Measurements from ENCODE around the gene ATG16L1.
A peak's percentile ranks its signal among the peaks of the same experiment; 100 is the strongest.

Gene ATG16L1

GRCh38 chr2:233264667-233265066 lies 13.2 kb downstream of the ATG16L1 start:
- no peak for TF ChIP-seq Cebpa-rat (IDR thresholded peaks at IDR 0.05)
- Histone ChIP-seq H3K9ac (no peak overlapping the region; the same call in 1 of the 2 replicates), H3K4me1 (peaks cover 24% of the 10 kb centered on the region), H3K9me3 (no peaks in the 10 kb centered on the region), H3K4me3 (no peak overlapping the region), H4K20me1 (peaks cover 32% of the 10 kb centered on the region), H3K4me2 (no peak overlapping the region), H3K27ac (no peak overlapping the region), H3K36me3 (peaks cover 98% of the 10 kb centered on the region), H3K27me3 (no peaks in the 10 kb centered on the region)

GRCh38 chr2:233265899-233266431 lies 14.5 kb downstream of the ATG16L1 start:
- peaks cover 37% of the 10 kb centered on the region for H3K4me1 ChIP-seq
- H3K27ac ChIP-seq: no peak overlapping the region
- no peak for TF ChIP-seq Cebpa-rat (IDR thresholded peaks at IDR 0.05)
- H3K27me3 ChIP-seq: no peaks in the 10 kb centered on the region
- H3K9me3 ChIP-seq: no peaks in the 10 kb centered on the region
- H4K20me1 ChIP-seq: peaks cover 19% of the 10 kb centered on the region
- no peak overlapping the region for H3K4me3 ChIP-seq
- peak overlapping the region; percentile 43; the same call in 1 of the 2 replicates for H3K9ac ChIP-seq
- H3K36me3 ChIP-seq: peaks cover 98% of the 10 kb centered on the region
- no peak overlapping the region for H3K4me2 ChIP-seq

GRCh38 chr2:233266481-233266880 lies 15.0 kb downstream of the ATG16L1 start:
- no peak overlapping the region for H3K27ac ChIP-seq
- TF ChIP-seq Cebpa-rat (IDR thresholded peaks at IDR 0.05): no peak
- peaks cover 38% of the 10 kb centered on the region for H3K4me1 ChIP-seq
- H3K9ac ChIP-seq: no peak overlapping the region
- peaks cover 14% of the 10 kb centered on the region for H4K20me1 ChIP-seq
- no peak overlapping the region for H3K4me3 ChIP-seq
- H3K36me3 ChIP-seq: peaks cover 97% of the 10 kb centered on the region
- no peaks in the 10 kb centered on the region for H3K9me3 ChIP-seq
- H3K4me2 ChIP-seq: no peak overlapping the region
- no peaks in the 10 kb centered on the region for H3K27me3 ChIP-seq

GRCh38 chr2:233267516-233268245 lies 16.2 kb downstream of the ATG16L1 start:
- H3K27me3 ChIP-seq: no peaks in the 10 kb centered on the region
- peaks cover 38% of the 10 kb centered on the region for H3K4me1 ChIP-seq
- no peaks in the 10 kb centered on the region for H3K9me3 ChIP-seq
- peak overlapping the region; percentile 27; the same call in 1 of the 2 replicates for H3K27ac ChIP-seq
- peaks cover 97% of the 10 kb centered on the region for H3K36me3 ChIP-seq
- peak overlapping the region; percentile 47 for H3K4me2 ChIP-seq
- no peak overlapping the region for H3K9ac ChIP-seq
- H3K4me3 ChIP-seq: no peak overlapping the region
- no peak for TF ChIP-seq Cebpa-rat (IDR thresholded peaks at IDR 0.05)
- H4K20me1 ChIP-seq: peaks cover 2% of the 10 kb centered on the region

GRCh38 chr2:233270366-233270765 lies 18.9 kb downstream of the ATG16L1 start:
- Histone ChIP-seq H3K36me3 (peaks cover 97% of the 10 kb centered on the region), H3K9me3 (no peaks in the 10 kb centered on the region), H3K27ac (peak overlapping the region; percentile 69), H3K4me2 (peak overlapping the region; percentile 50), H3K9ac (peak overlapping the region; percentile 35; the same call in 1 of the 2 replicates), H3K4me3 (no peak overlapping the region), H3K4me1 (peaks cover 37% of the 10 kb centered on the region), H3K27me3 (no peaks in the 10 kb centered on the region), H4K20me1 (no peaks in the 10 kb centered on the region)
- TF ChIP-seq Cebpa-rat (IDR thresholded peaks at IDR 0.05): no peak

GRCh38 chr2:233270951-233271350 lies 19.5 kb downstream of the ATG16L1 start:
- TF ChIP-seq Cebpa-rat (IDR thresholded peaks at IDR 0.05): no peak
- Histone ChIP-seq H3K9me3 (no peaks in the 10 kb centered on the region), H3K4me3 (no peak overlapping the region)

GRCh38 chr2:233271693-233272092 lies 20.2 kb downstream of the ATG16L1 start:
- no peak for TF ChIP-seq Cebpa-rat (IDR thresholded peaks at IDR 0.05)
- H3K4me1 ChIP-seq: peaks cover 32% of the 10 kb centered on the region
- 0 out of 2 replicates have a peak overlapping the region, but pooled peaks have one; percentile 23 for H3K27ac ChIP-seq
- H3K4me2 ChIP-seq: no peak overlapping the region
- H3K4me3 ChIP-seq: no peak overlapping the region
- H3K9ac ChIP-seq: no peak overlapping the region
- H3K9me3 ChIP-seq: no peaks in the 10 kb centered on the region
- H3K36me3 ChIP-seq: peaks cover 97% of the 10 kb centered on the region
- H4K20me1 ChIP-seq: no peaks in the 10 kb centered on the region
- H3K27me3 ChIP-seq: no peaks in the 10 kb centered on the region

More at GRCh38 chr2:233270951-233271350, 19.5 kb downstream of the ATG16L1 start:
- H3K36me3 ChIP-seq: peaks cover 97% of the 10 kb centered on the region
- H4K20me1 ChIP-seq: no peaks in the 10 kb centered on the region
- peaks cover 32% of the 10 kb centered on the region for H3K4me1 ChIP-seq
- 0 out of 2 replicates have a peak overlapping the region, but pooled peaks have one; percentile 35 for H3K9ac ChIP-seq
- H3K4me2 ChIP-seq: peak overlapping the region; percentile 50
- H3K27me3 ChIP-seq: no peaks in the 10 kb centered on the region
- H3K27ac ChIP-seq: peak overlapping the region; percentile 69

GRCh38 chr2:233273120-233273519 lies 21.6 kb downstream of the ATG16L1 start:
- no peak for TF ChIP-seq Cebpa-rat (IDR thresholded peaks at IDR 0.05)
- Histone ChIP-seq H3K27me3 (no peaks in the 10 kb centered on the region), H3K36me3 (peaks cover 97% of the 10 kb centered on the region), H3K4me3 (no peak overlapping the region), H3K9ac (no peak overlapping the region), H3K4me2 (no peak overlapping the region), H3K27ac (no peak overlapping the region), H4K20me1 (no peaks in the 10 kb centered on the region), H3K9me3 (no peaks in the 10 kb centered on the region), H3K4me1 (peaks cover 23% of the 10 kb centered on the region)

- Histone ChIP-seq H3K4me2 (no peak overlapping the region), H3K9me3 (no peaks in the 10 kb centered on the region), H3K27me3 (no peaks in the 10 kb centered on the region), H3K36me3 (peaks cover 98% of the 10 kb centered on the region), H3K4me3 (no peak overlapping the region), H4K20me1 (no peaks in the 10 kb centered on the region), H3K9ac (no peak overlapping the region), H3K27ac (no peak overlapping the region), H3K4me1 (peaks cover 19% of the 10 kb centered on the region)
- no peak for TF ChIP-seq Cebpa-rat (IDR thresholded peaks at IDR 0.05)
Measured at GRCh38 chr2:233275223-233275622, 23.8 kb downstream of the ATG16L1 start.

- Histone ChIP-seq H4K20me1 (no peaks in the 10 kb centered on the region), H3K9ac (no peak overlapping the region), H3K4me2 (peak overlapping the region; percentile 14; the same call in 1 of the 2 replicates), H3K4me3 (no peak overlapping the region), H3K27me3 (no peaks in the 10 kb centered on the region), H3K4me1 (peaks cover 11% of the 10 kb centered on the region), H3K27ac (0 out of 2 replicates have a peak overlapping the region, but pooled peaks have one; percentile 3), H3K36me3 (peaks cover 99% of the 10 kb centered on the region), H3K9me3 (no peaks in the 10 kb centered on the region)
- TF ChIP-seq Cebpa-rat (IDR thresholded peaks at IDR 0.05): no peak
Measured at GRCh38 chr2:233278921-233279320, 27.4 kb downstream of the ATG16L1 start.
